ENCODE results near the gene MEGF9. TPM values are rescaled to one million over a fixed set of nuclear protein-coding genes. Genes with fewer than 3 reads are reported as not detected.

The MEGF9 gene
- total and polyA plus RNA-seq, 2 of the 13 experiments (the other 11 are each of a cell fraction or from before 2014, with no cell fraction given) = 3.1 to 3.3 TPM

DNA sequence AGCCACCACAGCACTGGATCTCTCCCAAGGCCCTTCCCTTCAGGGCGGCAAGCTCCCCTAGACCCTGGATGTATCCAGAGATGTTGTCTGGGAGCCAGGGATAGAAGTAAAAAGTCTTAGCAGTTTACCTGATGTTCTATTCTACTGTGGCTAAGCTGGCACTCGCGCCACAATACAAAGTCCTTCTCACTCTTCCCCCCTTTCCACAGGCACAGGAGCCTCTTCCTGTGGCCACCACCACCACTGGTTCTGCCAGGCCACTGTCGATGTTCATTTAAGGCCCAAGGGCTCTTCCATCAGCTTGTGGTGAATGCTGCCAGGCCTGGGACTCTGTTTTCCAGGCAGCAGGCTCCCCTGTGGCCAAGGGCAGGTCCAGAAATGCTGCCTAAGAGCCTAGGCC, 33.7 kb downstream of the MEGF9 start:
- 89% methylated on average over 3 of the region's 4 CpGs for WGBS (ENCODE audit: low lambda C conversion rate)
- Histone ChIP-seq H3K79me2 (ENCODE audit: insufficient read depth, low read length) (no peaks in the 10 kb centered on the region), H3K9me3 (ENCODE audit: low read length) (no peaks in the 10 kb centered on the region), H3K36me3 (replicated peaks in 1 of 2; ENCODE audit: control insufficient read depth in 1 of 2, insufficient read depth in 2 of 2, low read length in 2 of 2) (no peaks in the 10 kb centered on the region; a peak in 1 of 5 replicates), H3K27ac (ENCODE audit: extremely low read length, insufficient read depth, low read length) (no peak overlapping the region), H3K9ac (ENCODE audit: insufficient read depth, low read depth, low read length) (no peak overlapping the region), H3K4me1 (ENCODE audit: insufficient read depth, low read length) (peaks cover 29% of the 10 kb centered on the region), H3K4me2 (ENCODE audit: low read depth, low read length) (no peak overlapping the region), H3K27me3 (ENCODE audit: control insufficient read depth in 1 of 2, insufficient read depth in 2 of 2, low read length in 2 of 2) (no peaks in the 10 kb centered on the region), H2AFZ (ENCODE audit: low read length) (no peak overlapping the region), H3K4me3 (replicated peaks in 1 of 3; ENCODE audit: insufficient read depth in 1 of 3, low read depth in 2 of 3, low read length in 3 of 3) (no peak overlapping the region), H4K20me1 (ENCODE audit: insufficient read depth, low read length) (no peaks in the 10 kb centered on the region)
- BruUV-seq (replicated peaks) = no TSS peak
- no peak for ATAC-seq
- FAIRE-seq = no peak
- TF ChIP-seq LCORL (IDR thresholded peaks at IDR 0.05) = no peak
- no peak for TF ChIP-seq LCORL (CRISPR knock-in tag; IDR thresholded peaks at IDR 0.05)
- no peak for TF ChIP-seq NFE2 (CRISPR knock-in tag; IDR thresholded peaks at IDR 0.05)
- no peak for TF ChIP-seq PHF5A (CRISPR knock-in tag; IDR thresholded peaks at IDR 0.05; ENCODE audit: low read depth, unreplicated experiment)
- no peak for TF ChIP-seq ATF1 (CRISPR knock-in tag; IDR thresholded peaks at IDR 0.05)
- TF ChIP-seq TRIM24 (CRISPR knock-in tag; IDR thresholded peaks at IDR 0.05) = no peak
- no peak for TF ChIP-seq ZNF441 (CRISPR knock-in tag; IDR thresholded peaks at IDR 0.05; ENCODE audit: borderline replicate concordance)
- TF ChIP-seq ZBTB20 (CRISPR knock-in tag; IDR thresholded peaks at IDR 0.05; ENCODE audit: borderline replicate concordance, low read depth) = no peak
- TF ChIP-seq EED (CRISPR knock-in tag; IDR thresholded peaks at IDR 0.05) = no peak
- no peak for TF ChIP-seq WIZ (CRISPR knock-in tag; IDR thresholded peaks at IDR 0.05)
- TF ChIP-seq GATAD1 (CRISPR knock-in tag; IDR thresholded peaks at IDR 0.05) = no peak
- TF ChIP-seq BRCA1 (CRISPR knock-in tag; IDR thresholded peaks at IDR 0.05) = no peak
- no peak for TF ChIP-seq ZNF616 (CRISPR knock-in tag; IDR thresholded peaks at IDR 0.05; ENCODE audit: low read depth)
- TF ChIP-seq ZNF354B (CRISPR knock-in tag; IDR thresholded peaks at IDR 0.05) = no peak
- POLR2A ChIA-PET = no interaction called here
- CTCF ChIA-PET (ENCODE audit: low intra/inter-chr PET ratio, low total read pairs) = no interaction called here
- intact Hi-C loops (cut with micrococcal nuclease; ENCODE audit: unreplicated experiment) = no loop called here
- in situ Hi-C loops (cut with HindIII; ENCODE audit: extremely low pct_ligation_motif_present, low pct_unique_long_range_greater_than_20kb) = no loop called here
- no peak for DNase-seq (ENCODE audit: low spot score)
